WTC11 (cell line): ENCODE measurements around the gene PHF5A. TPM values are rescaled to one million over a fixed set of nuclear protein-coding genes. Genes with fewer than 3 reads are reported as not detected.

Source experiments
- ATAC-seq: fragments of 200-7000 bp; cut with Tn5 transposase; 2 replicates; pipeline ENCODE4 v1.10.0; 2021; ENCODE audit warnings: mild to moderate bottlenecking, moderate library complexity
- CTCF ChIA-PET: fragments of 300-600 bp; sonication (Branson Sonifier 250); formaldehyde crosslinking; loops from one replicate; lab custom pipeline; 2021; ENCODE audit warnings: antibody characterized with exemption; lab: Charles Lee
- POLR2A ChIA-PET: fragments of 350-600 bp; sonication (Branson Sonifier 250); formaldehyde crosslinking; loops from one replicate; lab custom pipeline; 2021; ENCODE audit warnings: antibody characterized with exemption; lab: Charles Lee
- DNase-seq: peaks from one replicate; pipeline ENCODE4 v3.0.0; 2021; ENCODE audit warnings: low spot score
- H3K27ac Mint-ChIP-seq: 2 replicates; pipeline ENCODE4 v1.8.0; 2021; ENCODE audit warnings: mixed read lengths
- H3K27me3 Mint-ChIP-seq: 2 replicates; pipeline ENCODE4 v1.8.0; 2021; ENCODE audit warnings: low read depth, mild to moderate bottlenecking, moderate library complexity, mixed read lengths
- H3K36me3 Mint-ChIP-seq: 2 replicates; pipeline ENCODE4 v1.8.0; 2021; ENCODE audit warnings: mixed read lengths
- H3K4me1 Mint-ChIP-seq: 2 replicates; pipeline ENCODE4 v1.8.0; 2022; ENCODE audit warnings: mixed read lengths
- H3K4me3 Mint-ChIP-seq: 2 replicates; pipeline ENCODE4 v1.8.0; 2021; ENCODE audit warnings: mild to moderate bottlenecking, moderate library complexity, mixed read lengths
- H3K9me3 Mint-ChIP-seq: 2 replicates; pipeline ENCODE4 v1.8.0; 2021; ENCODE audit warnings: mixed read lengths
- ATF6 ChIP-seq: sonication (generic); formaldehyde crosslinking; IDR thresholded peaks from 2 replicates; pipeline ENCODE4 v1.8.1; 2023; ENCODE audit warnings: mild to moderate bottlenecking, missing genetic modification reagents
- CDX4 ChIP-seq: fragments of 250-450 bp; sonication (Bioruptor Pico); IDR thresholded peaks from 2 replicates; pipeline ENCODE4 v1.9.0; 2021; ENCODE audit warnings: moderate library complexity, mild to moderate bottlenecking, inconsistent platforms, borderline replicate concordance
- HMGA2 ChIP-seq: fragments of 250-450 bp; sonication (Bioruptor Pico); IDR thresholded peaks from 2 replicates; pipeline ENCODE4 v1.4.0; 2021; ENCODE audit warnings: mild to moderate bottlenecking, moderate library complexity
- NFATC4 ChIP-seq: fragments of 250-450 bp; sonication (Bioruptor Pico); IDR thresholded peaks from 2 replicates; pipeline ENCODE4 v1.9.0; 2021; ENCODE audit warnings: mild to moderate bottlenecking
- NFYB ChIP-seq: sonication (generic); formaldehyde crosslinking; conservative IDR thresholded peaks from 2 replicates; pipeline ENCODE4 v1.8.0; 2022; ENCODE audit warnings: low read depth, missing genetic modification reagents
- OVOL2 ChIP-seq: fragments of 250-450 bp; sonication (Bioruptor Pico); IDR thresholded peaks from 2 replicates; pipeline ENCODE4 v1.9.0; 2021; ENCODE audit warnings: mild to moderate bottlenecking, borderline replicate concordance
- PREB ChIP-seq: sonication (generic); formaldehyde crosslinking; IDR thresholded peaks from 2 replicates; pipeline ENCODE4 v1.8.1; 2022; ENCODE audit warnings: mild to moderate bottlenecking, missing genetic modification reagents, moderate library complexity, borderline replicate concordance
- total RNA-seq: library from RNA; stranded (reverse); gene quantifications from 3 replicates; pipeline ENCODE4 v1.2.3, GENCODE V29; 2021
- TF ChIP-seq, protein P1 (sequence below): sonication (generic); formaldehyde crosslinking; IDR thresholded peaks from 2 replicates; pipeline ENCODE4 v1.8.1; 2023; ENCODE audit warnings: mild to moderate bottlenecking, moderate library complexity, missing genetic modification reagents
- TF ChIP-seq, protein P2 (sequence below): fragments of 250-450 bp; sonication (Bioruptor Pico); IDR thresholded peaks from 2 replicates; pipeline ENCODE4 v2.1.2; 2022; ENCODE audit warnings: mild to moderate bottlenecking, moderate library complexity
- TF ChIP-seq, protein P3 (sequence below): sonication (generic); formaldehyde crosslinking; IDR thresholded peaks from 2 replicates; pipeline ENCODE4 v1.8.0; 2022; ENCODE audit warnings: mild to moderate bottlenecking, missing genetic modification reagents

The PHF5A gene
- total RNA-seq, 1 experiment from 2014 or later = 93.1 TPM

DNA sequence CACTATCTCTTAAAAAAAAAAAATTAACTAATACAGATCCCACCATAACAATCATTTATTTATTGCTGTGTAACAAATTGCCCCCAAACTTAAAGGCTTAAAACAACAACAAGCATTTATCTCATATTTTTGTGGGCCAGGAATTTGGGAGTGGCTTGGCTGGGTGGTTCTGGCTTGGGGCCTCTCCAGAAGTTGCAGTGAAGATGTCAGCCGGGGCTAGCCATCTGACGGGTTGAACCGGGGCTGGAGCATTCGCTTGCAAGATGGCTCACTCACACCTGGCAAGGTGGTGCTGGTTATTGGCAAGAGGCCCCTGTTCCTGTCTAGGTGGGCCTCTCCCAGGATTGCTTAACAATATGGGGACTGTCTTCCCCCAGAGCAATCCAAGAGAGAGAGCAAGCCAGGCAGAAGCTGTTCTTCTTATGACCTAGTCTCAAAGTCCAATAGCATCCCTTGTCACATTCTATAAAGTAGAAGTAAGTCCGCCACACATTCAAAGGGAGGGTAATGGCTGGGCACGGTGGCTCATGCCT lies 29.9 kb upstream of the PHF5A start:
- no peaks in the 10 kb centered on the region for H3K9me3 Mint-ChIP-seq
- H3K4me3 Mint-ChIP-seq = no peak overlapping the region
- no peaks in the 10 kb centered on the region for H3K4me1 Mint-ChIP-seq
- H3K36me3 Mint-ChIP-seq = peaks cover 17% of the 10 kb centered on the region
- ATAC-seq = no peak
- POLR2A ChIA-PET = interaction anchor here (1.0 kb wide), 1 partner anchor 51 kb away, joined by 3 read pairs; the partner anchor contains the start of gene TOB2
- H3K27me3 Mint-ChIP-seq = no peaks in the 10 kb centered on the region
- CTCF ChIA-PET = interaction anchor here (0.7 to 5.1 kb wide), 7 partner anchors 8 to 99 kb away, joined by 3 to 39 read pairs (median 3); no protein-coding TSS in a partner anchor
- TF ChIP-seq PREB (CRISPR knock-in tag) = no peak
- TF ChIP-seq, protein P1, sequence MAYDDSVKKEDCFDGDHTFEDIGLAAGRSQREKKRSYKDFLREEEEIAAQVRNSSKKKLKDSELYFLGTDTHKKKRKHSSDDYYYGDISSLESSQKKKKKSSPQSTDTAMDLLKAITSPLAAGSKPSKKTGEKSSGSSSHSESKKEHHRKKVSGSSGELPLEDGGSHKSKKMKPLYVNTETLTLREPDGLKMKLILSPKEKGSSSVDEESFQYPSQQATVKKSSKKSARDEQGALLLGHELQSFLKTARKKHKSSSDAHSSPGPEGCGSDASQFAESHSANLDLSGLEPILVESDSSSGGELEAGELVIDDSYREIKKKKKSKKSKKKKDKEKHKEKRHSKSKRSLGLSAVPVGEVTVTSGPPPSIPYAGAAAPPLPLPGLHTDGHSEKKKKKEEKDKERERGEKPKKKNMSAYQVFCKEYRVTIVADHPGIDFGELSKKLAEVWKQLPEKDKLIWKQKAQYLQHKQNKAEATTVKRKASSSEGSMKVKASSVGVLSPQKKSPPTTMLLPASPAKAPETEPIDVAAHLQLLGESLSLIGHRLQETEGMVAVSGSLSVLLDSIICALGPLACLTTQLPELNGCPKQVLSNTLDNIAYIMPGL (CRISPR knock-in tag) = no peak
- no peak for TF ChIP-seq NFATC4 (CRISPR knock-in tag)
- TF ChIP-seq NFYB (CRISPR knock-in tag) = no peak
- TF ChIP-seq ATF6 (CRISPR knock-in tag) = no peak
- TF ChIP-seq, protein P2, sequence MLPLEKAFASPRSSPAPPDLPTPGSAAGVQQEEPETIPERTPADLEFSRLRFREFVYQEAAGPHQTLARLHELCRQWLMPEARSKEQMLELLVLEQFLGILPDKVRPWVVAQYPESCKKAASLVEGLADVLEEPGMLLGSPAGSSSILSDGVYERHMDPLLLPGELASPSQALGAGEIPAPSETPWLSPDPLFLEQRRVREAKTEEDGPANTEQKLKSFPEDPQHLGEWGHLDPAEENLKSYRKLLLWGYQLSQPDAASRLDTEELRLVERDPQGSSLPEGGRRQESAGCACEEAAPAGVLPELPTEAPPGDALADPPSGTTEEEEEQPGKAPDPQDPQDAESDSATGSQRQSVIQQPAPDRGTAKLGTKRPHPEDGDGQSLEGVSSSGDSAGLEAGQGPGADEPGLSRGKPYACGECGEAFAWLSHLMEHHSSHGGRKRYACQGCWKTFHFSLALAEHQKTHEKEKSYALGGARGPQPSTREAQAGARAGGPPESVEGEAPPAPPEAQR (CRISPR knock-in tag) = no peak
- TF ChIP-seq, protein P3, sequence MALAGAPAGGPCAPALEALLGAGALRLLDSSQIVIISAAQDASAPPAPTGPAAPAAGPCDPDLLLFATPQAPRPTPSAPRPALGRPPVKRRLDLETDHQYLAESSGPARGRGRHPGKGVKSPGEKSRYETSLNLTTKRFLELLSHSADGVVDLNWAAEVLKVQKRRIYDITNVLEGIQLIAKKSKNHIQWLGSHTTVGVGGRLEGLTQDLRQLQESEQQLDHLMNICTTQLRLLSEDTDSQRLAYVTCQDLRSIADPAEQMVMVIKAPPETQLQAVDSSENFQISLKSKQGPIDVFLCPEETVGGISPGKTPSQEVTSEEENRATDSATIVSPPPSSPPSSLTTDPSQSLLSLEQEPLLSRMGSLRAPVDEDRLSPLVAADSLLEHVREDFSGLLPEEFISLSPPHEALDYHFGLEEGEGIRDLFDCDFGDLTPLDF (CRISPR knock-in tag) = no peak
- TF ChIP-seq HMGA2 (CRISPR knock-in tag) = no peak
- no peak for TF ChIP-seq CDX4 (CRISPR knock-in tag)
- H3K27ac Mint-ChIP-seq = no peak overlapping the region
- no peak for DNase-seq

DNA sequence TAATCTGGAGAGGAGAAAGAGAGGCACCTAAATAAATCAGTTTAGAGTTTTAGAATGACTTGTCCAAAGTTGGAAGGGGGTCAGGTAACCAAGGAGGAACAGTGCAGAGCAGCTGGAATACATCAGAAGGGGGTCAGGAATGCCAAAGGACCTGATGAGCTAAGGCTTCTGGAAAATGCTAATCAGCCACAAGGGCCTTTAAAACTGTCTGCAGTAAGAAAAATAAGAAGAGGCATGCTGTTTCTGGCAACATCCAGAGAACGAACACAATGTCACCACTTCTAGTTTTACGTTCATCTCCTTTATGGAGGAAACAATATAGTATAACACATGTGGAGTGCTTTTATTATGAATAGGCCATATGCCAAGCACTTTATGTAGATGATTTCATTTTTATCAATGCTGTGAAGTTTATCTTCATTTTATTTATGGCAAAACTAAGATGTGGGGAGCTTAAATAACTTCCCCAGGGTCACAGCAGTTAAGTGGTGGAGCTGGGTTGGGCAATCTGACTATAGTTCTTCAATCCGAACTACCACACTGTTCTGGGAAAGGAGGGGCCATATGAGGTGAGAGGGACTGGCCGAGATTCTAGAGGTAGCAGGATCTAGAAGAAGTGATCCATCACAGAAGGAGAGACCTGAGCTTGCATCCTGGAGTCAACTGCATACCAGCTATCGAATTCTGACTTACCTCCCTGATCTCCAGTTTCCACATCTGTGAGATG lies 23.0 kb upstream of the PHF5A start:
- POLR2A ChIA-PET = interaction anchor here (1.0 kb wide), 1 partner anchor 23 kb away, joined by 3 read pairs; the partner anchor contains the start of gene PHF5A
- Mint-ChIP-seq H3K36me3 (no peaks in the 10 kb centered on the region), H3K4me1 (peaks cover 50% of the 10 kb centered on the region), H3K9me3 (no peaks in the 10 kb centered on the region), H3K4me3 (no peak overlapping the region), H3K27ac (peak overlapping the region; percentile 78)
- CTCF ChIA-PET = interaction anchor here (1.0 to 2.9 kb wide), 4 partner anchors 10 to 88 kb away, joined by 4 to 9 read pairs (median 8); no protein-coding TSS in a partner anchor
- ATAC-seq = no peak
- no peak for DNase-seq
- no peak for TF ChIP-seq OVOL2 (CRISPR knock-in tag)
- TF ChIP-seq, all 79 proteins: peak for 0
- H3K27me3 Mint-ChIP-seq = no peaks in the 10 kb centered on the region
